Activated effector memory CD4-positive, alpha-beta T cell treated with anti-CD3 and anti-CD28 coated beads, Interleukin-2, amount 50 U/mL, for 16 hours (primary cell): ENCODE data around the gene TRIML1.

Source experiments
- DNase-seq: peaks from one replicate; pipeline ENCODE4 v3.0.0-alpha.2; 2020

TRIML1 gene

GRCh38 chr4:188139141-188139540 is at the start of gene TRIML1:
TRIML1 (plus strand) TSS chr4:188139441; CDS start chr4:188139559, 118 bp downstream.
- DNase-seq: no peak

GRCh38 chr4:188092824-188093223 is 46.4 kb upstream of the TRIML1 start:
- no peak for DNase-seq

GRCh38 chr4:188106454-188106853 is 32.8 kb upstream of the TRIML1 start:
- no peak for DNase-seq

GRCh38 chr4:188107931-188108843 is 31.1 kb upstream of the TRIML1 start:
- DNase-seq: no peak

GRCh38 chr4:188109157-188109755 is 30.0 kb upstream of the TRIML1 start, which contains the start of gene TRIML2:
TRIML2 (minus strand) TSS chr4:188109603; CDS start chr4:188105368, 4,235 bp downstream.
- DNase-seq: no peak

- no peak for DNase-seq
Observed at GRCh38 chr4:188110036-188110435, 29.2 kb upstream of the TRIML1 start.

- DNase-seq: no peak
Observed at GRCh38 chr4:188110741-188111471, 28.3 kb upstream of the TRIML1 start.

- DNase-seq: no peak
Observed at GRCh38 chr4:188111955-188112354, 27.3 kb upstream of the TRIML1 start.

- no peak for DNase-seq
Observed at GRCh38 chr4:188113156-188113555, 26.1 kb upstream of the TRIML1 start.

- DNase-seq: no peak
Observed at GRCh38 chr4:188117631-188118324, 21.5 kb upstream of the TRIML1 start.

- no peak for DNase-seq
Observed at GRCh38 chr4:188121530-188121929, 17.7 kb upstream of the TRIML1 start.

- DNase-seq: no peak
Observed at GRCh38 chr4:188127214-188127874, 11.9 kb upstream of the TRIML1 start.

GRCh38 chr4:188130355-188130754 is 8.9 kb upstream of the TRIML1 start:
- DNase-seq: no peak

- DNase-seq: no peak
Observed at GRCh38 chr4:188132232-188132631, 7.0 kb upstream of the TRIML1 start.

GRCh38 chr4:188138227-188138626 is 1.0 kb upstream of the TRIML1 start:
- DNase-seq: no peak

- DNase-seq: no peak
Observed at GRCh38 chr4:188139671-188140070, 430 bp downstream of the TRIML1 start.

GRCh38 chr4:188143731-188144130 is 4.5 kb downstream of the TRIML1 start:
- DNase-seq: no peak

GRCh38 chr4:188145601-188146000 is 6.4 kb downstream of the TRIML1 start:
- no peak for DNase-seq

- DNase-seq: no peak
Observed at GRCh38 chr4:188146618-188147017, 7.4 kb downstream of the TRIML1 start.

- DNase-seq: no peak
Observed at GRCh38 chr4:188147176-188147575, 7.9 kb downstream of the TRIML1 start.

- no peak for DNase-seq
Observed at GRCh38 chr4:188147776-188148175, 8.5 kb downstream of the TRIML1 start.
